Kidney epithelial cell (primary cell): ENCODE measurements around the gene DCTN1. TPM values are rescaled to one million over a fixed set of nuclear protein-coding genes. Genes with fewer than 3 reads are reported as not detected.

Experiments
- DNase-seq: peaks from one replicate; pipeline ENCODE4 v3.0.0-alpha.2; 2010; ENCODE audit warnings: low read depth
- H3K27me3 ChIP-seq: 2 replicates; pipeline ENCODE4 v1.6.0; 2011; ENCODE audit warnings: low read length; ENCODE audit not compliant: control insufficient read depth, insufficient read depth
- H3K36me3 ChIP-seq: 2 replicates; pipeline ENCODE4 v1.5.1; 2011; ENCODE audit warnings: low read length; ENCODE audit not compliant: control insufficient read depth, insufficient read depth
- H3K4me3 ChIP-seq: 2 replicates; pipeline ENCODE4 v1.5.1; 2011; ENCODE audit warnings: low read depth, mild to moderate bottlenecking, control low read depth, low read length
- total RNA-seq: library from RNA; depleted of rRNA; stranded (reverse); fragments of >200 nt; gene quantifications from 2 replicates; pipeline ENCODE4 v1.2.3, GENCODE V29; 2015
- TF ChIP-seq, protein P1 (sequence below): IDR thresholded peaks from 2 replicates; pipeline ENCODE4 v1.5.1; 2011; ENCODE audit warnings: mild to moderate bottlenecking, moderate library complexity, low read length, control low read depth, inconsistent platforms; ENCODE audit not compliant: insufficient read depth, poor library complexity, severe bottlenecking

Gene DCTN1
- total RNA-seq, 1 donor from 2014 or later = 129 TPM

DNA sequence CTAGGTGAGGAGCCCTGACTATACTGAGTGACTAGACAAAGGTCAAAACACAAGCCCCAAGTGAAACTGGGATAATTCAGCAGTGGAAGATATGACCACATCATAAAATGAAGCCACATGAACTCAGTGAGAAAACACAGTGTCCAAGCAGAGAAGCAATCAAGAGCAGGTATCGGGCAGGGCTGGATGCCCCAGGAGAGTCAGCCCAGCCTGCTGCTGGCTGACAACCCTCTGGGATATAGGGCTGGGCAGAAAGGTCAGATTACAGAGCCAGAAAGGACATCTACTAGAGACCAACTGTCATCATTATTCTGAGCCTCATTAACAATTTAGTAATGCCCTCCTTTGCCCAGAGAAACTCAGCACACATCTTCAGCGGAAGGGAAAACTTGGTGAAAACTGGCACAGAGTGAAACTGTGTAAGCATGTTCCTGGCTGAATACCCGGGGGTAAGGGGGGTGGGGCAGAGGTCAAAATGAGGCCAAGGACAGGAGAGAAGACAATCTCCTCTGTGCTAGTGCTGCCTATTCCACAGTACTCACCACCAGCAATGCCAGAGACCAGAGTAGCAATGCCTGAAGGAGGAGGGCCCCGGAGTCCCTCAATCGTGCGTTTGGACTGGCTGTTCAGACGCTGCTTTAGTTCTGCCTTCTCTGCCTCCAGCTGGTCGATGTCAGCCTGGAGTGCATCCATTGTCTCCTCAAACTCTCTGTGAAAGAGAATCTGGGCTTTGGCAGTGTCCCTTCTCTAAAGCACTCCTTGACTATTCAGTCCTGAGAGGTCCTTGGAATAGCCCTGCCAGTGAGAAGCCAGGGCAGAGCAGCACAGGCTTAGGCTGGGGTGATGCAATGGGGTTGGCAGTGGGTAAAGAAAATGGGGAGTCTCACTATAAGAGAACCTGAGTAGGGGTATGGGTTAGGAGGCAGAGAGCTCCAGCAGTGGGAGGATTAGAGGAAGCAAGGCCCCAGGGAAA, 15.3 kb downstream of the DCTN1 start:
- H3K36me3 ChIP-seq = peaks cover 8% of the 10 kb centered on the region
- no peak overlapping the region for H3K4me3 ChIP-seq
- TF ChIP-seq, protein P1, sequence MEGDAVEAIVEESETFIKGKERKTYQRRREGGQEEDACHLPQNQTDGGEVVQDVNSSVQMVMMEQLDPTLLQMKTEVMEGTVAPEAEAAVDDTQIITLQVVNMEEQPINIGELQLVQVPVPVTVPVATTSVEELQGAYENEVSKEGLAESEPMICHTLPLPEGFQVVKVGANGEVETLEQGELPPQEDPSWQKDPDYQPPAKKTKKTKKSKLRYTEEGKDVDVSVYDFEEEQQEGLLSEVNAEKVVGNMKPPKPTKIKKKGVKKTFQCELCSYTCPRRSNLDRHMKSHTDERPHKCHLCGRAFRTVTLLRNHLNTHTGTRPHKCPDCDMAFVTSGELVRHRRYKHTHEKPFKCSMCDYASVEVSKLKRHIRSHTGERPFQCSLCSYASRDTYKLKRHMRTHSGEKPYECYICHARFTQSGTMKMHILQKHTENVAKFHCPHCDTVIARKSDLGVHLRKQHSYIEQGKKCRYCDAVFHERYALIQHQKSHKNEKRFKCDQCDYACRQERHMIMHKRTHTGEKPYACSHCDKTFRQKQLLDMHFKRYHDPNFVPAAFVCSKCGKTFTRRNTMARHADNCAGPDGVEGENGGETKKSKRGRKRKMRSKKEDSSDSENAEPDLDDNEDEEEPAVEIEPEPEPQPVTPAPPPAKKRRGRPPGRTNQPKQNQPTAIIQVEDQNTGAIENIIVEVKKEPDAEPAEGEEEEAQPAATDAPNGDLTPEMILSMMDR = no peak
- no peak for DNase-seq
- no peaks in the 10 kb centered on the region for H3K27me3 ChIP-seq

DNA sequence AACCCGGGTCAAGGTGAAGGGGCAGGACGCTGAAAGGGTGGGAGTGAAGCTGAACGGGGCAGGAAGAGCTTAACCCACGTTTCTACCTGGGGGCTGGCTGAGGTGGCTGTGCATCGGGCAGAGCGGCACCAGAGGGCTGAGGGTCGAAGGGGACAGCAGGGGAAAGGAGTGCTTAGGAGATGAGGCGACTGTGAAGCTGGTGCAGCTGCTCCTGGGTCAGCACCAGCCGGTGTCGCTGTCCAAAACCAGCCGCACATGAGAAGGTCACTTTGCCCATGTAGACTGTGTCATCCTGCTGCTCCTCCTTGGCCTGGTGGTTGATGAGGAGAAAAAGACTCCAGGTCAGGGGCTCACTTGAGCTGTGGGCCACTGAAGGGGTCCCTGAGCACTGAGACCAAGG, 18.8 kb downstream of the DCTN1 start:
- no peak for DNase-seq

DNA sequence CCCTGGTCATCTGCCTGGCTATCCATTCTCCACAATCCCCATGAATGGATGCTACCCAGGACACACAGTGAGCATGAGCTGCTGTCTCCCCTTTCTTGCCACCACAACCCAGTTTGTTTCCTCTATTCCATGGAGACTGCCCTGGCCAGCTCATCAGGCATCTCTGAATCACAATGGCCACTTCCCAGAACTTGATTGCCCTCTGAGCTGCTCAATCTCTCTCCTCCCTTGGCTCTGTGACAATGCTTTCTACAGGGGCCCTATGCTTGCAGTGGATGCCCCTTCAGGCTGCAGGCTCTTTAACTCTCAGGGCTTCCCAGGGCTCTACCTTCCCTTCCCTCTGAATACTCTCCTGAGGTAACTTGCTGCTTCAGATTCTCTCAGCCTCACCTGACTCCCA, 22.5 kb downstream of the DCTN1 start:
- Histone ChIP-seq H3K27me3 (no peaks in the 10 kb centered on the region), H3K4me3 (no peak overlapping the region), H3K36me3 (peaks cover 3% of the 10 kb centered on the region)
- no peak for DNase-seq
- TF ChIP-seq, protein P1 = no peak

More for the DNA sequence above, 18.8 kb downstream of the DCTN1 start:
- no peaks in the 10 kb centered on the region for H3K27me3 ChIP-seq
- TF ChIP-seq, protein P1 = no peak
- peaks cover 5% of the 10 kb centered on the region for H3K36me3 ChIP-seq
- no peak overlapping the region for H3K4me3 ChIP-seq

DNA sequence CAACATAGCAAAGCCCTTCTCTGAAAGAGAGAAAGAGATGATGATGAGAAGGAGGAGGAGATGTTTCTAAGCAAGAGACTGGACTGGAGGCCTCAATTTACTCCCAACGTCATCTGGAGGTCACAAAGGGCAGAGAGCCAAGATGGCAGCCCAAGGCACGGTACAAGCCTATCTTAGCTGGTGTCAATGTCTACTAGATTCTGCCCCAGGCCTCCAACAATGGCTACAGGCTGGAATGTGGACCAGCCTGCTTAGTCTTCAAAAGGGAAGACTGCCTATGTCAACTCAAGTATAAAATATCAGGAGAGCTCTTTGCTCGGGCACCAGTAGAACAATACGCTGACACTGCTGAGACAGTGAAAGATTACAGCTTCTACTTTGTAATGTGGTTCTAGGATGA, 30.2 kb downstream of the DCTN1 start:
- TF ChIP-seq, protein P1 = no peak
- Histone ChIP-seq H3K36me3 (no peaks in the 10 kb centered on the region), H3K4me3 (no peak overlapping the region), H3K27me3 (no peaks in the 10 kb centered on the region)
- DNase-seq = no peak

DNA sequence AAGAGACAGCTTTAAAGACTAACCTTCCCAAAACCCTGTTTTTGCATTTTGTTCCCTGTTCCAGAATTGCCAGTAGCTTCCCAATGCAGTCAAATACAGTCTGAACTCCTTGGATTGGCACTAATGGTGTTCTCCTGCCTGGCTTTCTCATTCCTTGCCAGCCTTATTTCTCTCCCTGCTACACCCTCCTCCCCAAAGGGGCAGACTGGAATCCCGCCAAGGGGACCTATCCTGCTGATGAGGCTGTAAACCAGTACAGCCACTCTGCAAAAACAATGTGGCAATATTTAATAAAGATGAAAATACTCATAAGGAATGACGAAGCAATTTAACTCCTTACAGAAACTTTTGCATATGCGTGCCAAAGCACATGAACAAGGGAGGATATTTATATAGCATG, 32.4 kb downstream of the DCTN1 start:
- Histone ChIP-seq H3K36me3 (no peaks in the 10 kb centered on the region), H3K4me3 (no peak overlapping the region), H3K27me3 (no peaks in the 10 kb centered on the region)
- TF ChIP-seq, protein P1 = no peak
- no peak for DNase-seq
